Endometrial microvascular endothelial cells (primary cell): ENCODE measurements around the gene ZCCHC3. TPM values are rescaled to one million over a fixed set of nuclear protein-coding genes. Genes with fewer than 3 reads are reported as not detected.

Source experiments
- in situ Hi-C: cut with HindIII; loops from 2 replicates; pipeline ENCODE4 v1.10.0; 2017; ENCODE audit warnings: low sequenced_read_pairs, low pct_unique_long_range_greater_than_20kb; ENCODE audit errors: inconsistent ontology term
- total RNA-seq: library from RNA; depleted of rRNA; stranded (reverse); fragments of >200 nt; gene quantifications from one replicate; pipeline ENCODE4 v1.2.3, GENCODE V29; 2015; ENCODE audit errors: inconsistent ontology term

The ZCCHC3 gene
- total RNA-seq, 1 donor from 2014 or later: 13.2 TPM

- in situ Hi-C loops: no loop called here
These were observed 12.7 kb downstream of the ZCCHC3 start for GRCh38 chr20:309841-310644.

GRCh38 chr20:310645-311044, 13.3 kb downstream of the ZCCHC3 start:
- in situ Hi-C loops: no loop called here

- in situ Hi-C loops: no loop called here
These were observed 14.2 kb downstream of the ZCCHC3 start for GRCh38 chr20:311609-312008.

GRCh38 chr20:312067-312466, 14.7 kb downstream of the ZCCHC3 start:
- in situ Hi-C loops: no loop called here

GRCh38 chr20:312866-313265, 15.5 kb downstream of the ZCCHC3 start:
- in situ Hi-C loops: no loop called here

- in situ Hi-C loops: no loop called here
These were observed 16.0 kb downstream of the ZCCHC3 start for GRCh38 chr20:313402-313801.

- in situ Hi-C loops: no loop called here
These were observed 16.6 kb downstream of the ZCCHC3 start for GRCh38 chr20:313948-314347.

- in situ Hi-C loops: no loop called here
These were observed 19.1 kb downstream of the ZCCHC3 start for GRCh38 chr20:316316-317068.

GRCh38 chr20:324177-325044, 27.0 kb downstream of the ZCCHC3 start:
- in situ Hi-C loops: no loop called here

GRCh38 chr20:325045-325888, 27.9 kb downstream of the ZCCHC3 start, which contains the start of gene SOX12:
TSS of gene SOX12 (plus strand) at chr20:325552. CDS start at chr20:325925, 373 bp downstream.
- in situ Hi-C loops: no loop called here

- in situ Hi-C loops: no loop called here
These were observed 28.7 kb downstream of the ZCCHC3 start for GRCh38 chr20:325889-326644.

- in situ Hi-C loops: no loop called here
These were observed 29.3 kb downstream of the ZCCHC3 start for GRCh38 chr20:326645-327185.

- in situ Hi-C loops: no loop called here
These were observed 30.0 kb downstream of the ZCCHC3 start for GRCh38 chr20:327186-328026.

GRCh38 chr20:328027-328974, 30.9 kb downstream of the ZCCHC3 start:
- in situ Hi-C loops: no loop called here

GRCh38 chr20:328975-329695, 31.8 kb downstream of the ZCCHC3 start:
- in situ Hi-C loops: no loop called here
